ENCODE results near the gene KRTAP5-4.
"Not testable (repeated sequence)": the region's sequence is repeated elsewhere in the genome, so short reads cannot be mapped to it uniquely, and the experiment has no call there.

KRTAP5-4 gene

GRCh38 chr11:1598406-1598805 is 23.5 kb downstream of the KRTAP5-4 start:
- DNase-seq: not testable (repeated sequence)

GRCh38 chr11:1597994-1598380 is 24.0 kb downstream of the KRTAP5-4 start, which contains the start of gene KRTAP5-2:
Gene KRTAP5-2, minus strand, starts transcription at chr11:1598294. Its CDS starts 44 bp downstream, at chr11:1598250.
- no peak for DNase-seq

GRCh38 chr11:1597331-1597993 is 24.5 kb downstream of the KRTAP5-4 start:
- no peak for DNase-seq

GRCh38 chr11:1596576-1597121 is 25.3 kb downstream of the KRTAP5-4 start:
- not testable (repeated sequence) for DNase-seq

GRCh38 chr11:1595994-1596575 is 25.9 kb downstream of the KRTAP5-4 start:
- not testable (repeated sequence) for DNase-seq

GRCh38 chr11:1592628-1593027 is 29.3 kb downstream of the KRTAP5-4 start:
- DNase-seq: no peak

GRCh38 chr11:1589996-1590395 is 31.9 kb downstream of the KRTAP5-4 start:
- DNase-seq: no peak

- not testable (repeated sequence) for DNase-seq
Measured at GRCh38 chr11:1589191-1589963, 32.6 kb downstream of the KRTAP5-4 start.

- DNase-seq: no peak
Measured at GRCh38 chr11:1586699-1587098, 35.2 kb downstream of the KRTAP5-4 start.

GRCh38 chr11:1584661-1585370 is 37.1 kb downstream of the KRTAP5-4 start, which contains the start of gene KRTAP5-1:
Gene KRTAP5-1, minus strand, starts transcription at chr11:1585283. Its CDS starts 34 bp downstream, at chr11:1585249.
- not testable (repeated sequence) for DNase-seq

- not testable (repeated sequence) for DNase-seq
Measured at GRCh38 chr11:1582909-1583308, 39.0 kb downstream of the KRTAP5-4 start.

- DNase-seq: no peak
Measured at GRCh38 chr11:1581976-1582375, 40.0 kb downstream of the KRTAP5-4 start.

GRCh38 chr11:1576825-1577224 is 45.1 kb downstream of the KRTAP5-4 start:
- no peak for DNase-seq

GRCh38 chr11:1575756-1576155 is 46.2 kb downstream of the KRTAP5-4 start:
- not testable (repeated sequence) for DNase-seq

- DNase-seq: no peak
Measured at GRCh38 chr11:1574933-1575242, 47.0 kb downstream of the KRTAP5-4 start.

GRCh38 chr11:1574238-1574932 is 47.6 kb downstream of the KRTAP5-4 start:
- no peak for DNase-seq

GRCh38 chr11:1573903-1574237 is 48.1 kb downstream of the KRTAP5-4 start:
- peak; percentile 90 for DNase-seq

- peak; percentile 51 for DNase-seq
Measured at GRCh38 chr11:1573077-1573902, 48.6 kb downstream of the KRTAP5-4 start.

- DNase-seq: peak; percentile 84
Measured at GRCh38 chr11:1572197-1573076, 49.5 kb downstream of the KRTAP5-4 start, which contains the start of gene DUSP8. Gene DUSP8, minus strand, starts transcription at chr11:1572271. Its CDS starts 6,445 bp downstream, at chr11:1565826.

- no peak for DNase-seq
Measured at GRCh38 chr11:1571760-1572196, 50.2 kb downstream of the KRTAP5-4 start.

All from NCI-H2029 (cell line).